NAMALWA (cell line): ENCODE measurements around the gene LBH.
A peak's percentile ranks its signal among the peaks of the same experiment; 100 is the strongest.

Experiments used
- DNase-seq: peaks from one replicate; pipeline ENCODE4 v3.0.0-alpha.2; 2015; ENCODE audit warnings: low spot score

LBH gene

GRCh38 chr2:30231212-30231995 is at the start of gene LBH:
Gene LBH (plus strand): TSS chr2:30231534. CDS start chr2:30231739, 205 bp downstream.
- DNase-seq: peak; percentile 90

- DNase-seq: no peak
Observed at GRCh38 chr2:30184035-30184434, 47.3 kb upstream of the LBH start.

- no peak for DNase-seq
Observed at GRCh38 chr2:30185178-30185577, 46.2 kb upstream of the LBH start.

- no peak for DNase-seq
Observed at GRCh38 chr2:30188292-30188691, 43.0 kb upstream of the LBH start.

GRCh38 chr2:30190637-30191036 is 40.7 kb upstream of the LBH start:
- DNase-seq: no peak

GRCh38 chr2:30191107-30191506 is 40.2 kb upstream of the LBH start:
- no peak for DNase-seq

- DNase-seq: no peak
Observed at GRCh38 chr2:30191819-30192271, 39.5 kb upstream of the LBH start.

GRCh38 chr2:30192314-30192713 is 39.0 kb upstream of the LBH start:
- DNase-seq: no peak

- DNase-seq: no peak
Observed at GRCh38 chr2:30193104-30193681, 38.1 kb upstream of the LBH start.

- DNase-seq: no peak
Observed at GRCh38 chr2:30194421-30194820, 36.9 kb upstream of the LBH start.

- DNase-seq: no peak
Observed at GRCh38 chr2:30195016-30195415, 36.3 kb upstream of the LBH start.

- no peak for DNase-seq
Observed at GRCh38 chr2:30197570-30198192, 33.7 kb upstream of the LBH start.

- no peak for DNase-seq
Observed at GRCh38 chr2:30201990-30202389, 29.3 kb upstream of the LBH start.

GRCh38 chr2:30203156-30203555 is 28.2 kb upstream of the LBH start:
- DNase-seq: no peak

- DNase-seq: no peak
Observed at GRCh38 chr2:30204281-30204680, 27.1 kb upstream of the LBH start.

GRCh38 chr2:30205456-30205855 is 25.9 kb upstream of the LBH start:
- DNase-seq: no peak

- no peak for DNase-seq
Observed at GRCh38 chr2:30206461-30207430, 24.6 kb upstream of the LBH start.

GRCh38 chr2:30208453-30208852 is 22.9 kb upstream of the LBH start:
- DNase-seq: peak; percentile 52

- no peak for DNase-seq
Observed at GRCh38 chr2:30209227-30209626, 22.1 kb upstream of the LBH start.

GRCh38 chr2:30213326-30213725 is 18.0 kb upstream of the LBH start:
- DNase-seq: no peak

- no peak for DNase-seq
Observed at GRCh38 chr2:30213907-30214463, 17.3 kb upstream of the LBH start.

GRCh38 chr2:30216157-30216556 is 15.2 kb upstream of the LBH start:
- no peak for DNase-seq
